ENCODE data around the gene LLPH. TPM values are rescaled to one million over a fixed set of nuclear protein-coding genes. Genes with fewer than 3 reads are reported as not detected.
A peak's percentile ranks its signal among the peaks of the same experiment; 100 is the strongest.

Gene LLPH
- total and polyA plus RNA-seq, 5 donors from 2014 or later: 31.2 to 52.4 (median 35.3) TPM

GRCh38 chr12:66119870-66120241 is 10.7 kb downstream of the LLPH start:
- Mint-ChIP-seq H3K4me3 (no peak overlapping the region), H3K4me1 (peaks cover 11 to 18% (median 14%) of the 10 kb centered on the region in 4 donors), H3K36me3 (peaks cover 36% of the 10 kb centered on the region), H3K27ac (peak overlapping the region in 2 of 3 donors; percentile 7 to 29), H3K9me3 (no peaks in the 10 kb centered on the region), H3K27me3 (no peaks in the 10 kb centered on the region)
- Histone ChIP-seq H3K9me3 (ENCODE audit: control insufficient read depth in 2 of 2, low read length in 2 of 2) (no peaks in the 10 kb centered on the region), H3K27ac (ENCODE audit: insufficient read depth, low read length, poor library complexity, severe bottlenecking) (no peak overlapping the region), H3K36me3 (ENCODE audit: control insufficient read depth, insufficient read depth, low read length) (peaks cover 35% of the 10 kb centered on the region), H3K27me3 (ENCODE audit: control insufficient read depth, insufficient read depth, low read length) (no peaks in the 10 kb centered on the region), H3K4me3 (ENCODE audit: low read depth, low read length) (no peak overlapping the region), H3K4me1 (ENCODE audit: control insufficient read depth, insufficient read depth, low read length, poor library complexity, severe bottlenecking) (peaks cover 9% of the 10 kb centered on the region)
- ATAC-seq (ENCODE audit: low read depth in 2 of 2): no peak
- peak in 2 of 3 donors; percentile 8 to 32 for DNase-seq

- no peak overlapping the region for H3K27ac ChIP-seq (ENCODE audit: insufficient read depth, low read length, poor library complexity, severe bottlenecking)
- no peak for DNase-seq
- H3K36me3 Mint-ChIP-seq: peaks cover 31% of the 10 kb centered on the region
- H3K9me3 Mint-ChIP-seq: no peaks in the 10 kb centered on the region
- H3K36me3 ChIP-seq (ENCODE audit: control insufficient read depth, insufficient read depth, low read length): peaks cover 30% of the 10 kb centered on the region
- H3K4me3 Mint-ChIP-seq: no peak overlapping the region
- peaks cover 9% of the 10 kb centered on the region for H3K4me1 ChIP-seq (ENCODE audit: control insufficient read depth, insufficient read depth, low read length, poor library complexity, severe bottlenecking)
- no peaks in the 10 kb centered on the region for H3K9me3 ChIP-seq (ENCODE audit: control insufficient read depth in 2 of 2, low read length in 2 of 2)
- H3K4me3 ChIP-seq (ENCODE audit: low read depth, low read length): no peak overlapping the region
- peak overlapping the region in 2 of 3 donors; percentile 7 to 9 for H3K27ac Mint-ChIP-seq
- no peak for ATAC-seq (ENCODE audit: low read depth in 2 of 2)
- peaks cover 9 to 15% (median 11%) of the 10 kb centered on the region in 4 donors for H3K4me1 Mint-ChIP-seq
- H3K27me3 Mint-ChIP-seq: no peaks in the 10 kb centered on the region
- H3K27me3 ChIP-seq (ENCODE audit: control insufficient read depth, insufficient read depth, low read length): no peaks in the 10 kb centered on the region
Measured at GRCh38 chr12:66119229-66119869, 11.2 kb downstream of the LLPH start.

GRCh38 chr12:66118240-66118891 is 12.2 kb downstream of the LLPH start:
- Mint-ChIP-seq H3K9me3 (no peaks in the 10 kb centered on the region), H3K4me1 (peaks cover 9 to 12% (median 11%) of the 10 kb centered on the region in 4 donors), H3K36me3 (peaks cover 22% of the 10 kb centered on the region), H3K27ac (no peak overlapping the region), H3K27me3 (no peaks in the 10 kb centered on the region), H3K4me3 (no peak overlapping the region)
- Histone ChIP-seq H3K27me3 (ENCODE audit: control insufficient read depth, insufficient read depth, low read length) (no peaks in the 10 kb centered on the region), H3K27ac (ENCODE audit: insufficient read depth, low read length, poor library complexity, severe bottlenecking) (no peak overlapping the region), H3K4me1 (ENCODE audit: control insufficient read depth, insufficient read depth, low read length, poor library complexity, severe bottlenecking) (peaks cover 9% of the 10 kb centered on the region), H3K9me3 (ENCODE audit: control insufficient read depth in 2 of 2, low read length in 2 of 2) (no peaks in the 10 kb centered on the region), H3K4me3 (ENCODE audit: low read depth, low read length) (no peak overlapping the region), H3K36me3 (ENCODE audit: control insufficient read depth, insufficient read depth, low read length) (peaks cover 20% of the 10 kb centered on the region)
- ATAC-seq (ENCODE audit: low read depth in 2 of 2): no peak
- DNase-seq: no peak

DNA sequence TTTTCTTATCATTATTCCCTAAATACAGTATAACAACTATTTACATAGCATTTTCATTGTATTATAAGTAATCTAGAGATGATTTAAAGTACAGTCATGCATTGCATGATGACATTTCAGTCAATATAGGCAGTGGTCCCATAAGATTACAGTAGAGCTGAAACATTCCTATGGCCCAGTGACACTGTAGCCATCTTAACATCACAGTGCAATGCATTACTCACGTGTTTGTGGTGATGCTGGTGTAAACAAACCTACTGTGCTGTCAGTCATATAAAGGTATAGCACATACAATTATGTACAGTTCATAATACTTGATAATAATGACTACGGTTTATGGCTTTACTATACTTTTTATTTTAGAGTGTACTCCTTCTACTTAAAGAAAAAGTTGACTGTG is 13.3 kb downstream of the LLPH start:
- peaks cover 15% of the 10 kb centered on the region for H3K36me3 Mint-ChIP-seq
- Histone ChIP-seq H3K4me1 (ENCODE audit: control insufficient read depth, insufficient read depth, low read length, poor library complexity, severe bottlenecking) (peaks cover 9% of the 10 kb centered on the region), H3K9me3 (ENCODE audit: control insufficient read depth in 2 of 2, low read length in 2 of 2) (no peaks in the 10 kb centered on the region), H3K36me3 (ENCODE audit: control insufficient read depth, insufficient read depth, low read length) (peaks cover 9% of the 10 kb centered on the region), H3K4me3 (ENCODE audit: low read depth, low read length) (no peak overlapping the region), H3K27me3 (ENCODE audit: control insufficient read depth, insufficient read depth, low read length) (no peaks in the 10 kb centered on the region), H3K27ac (ENCODE audit: insufficient read depth, low read length, poor library complexity, severe bottlenecking) (no peak overlapping the region)
- H3K27me3 Mint-ChIP-seq: no peaks in the 10 kb centered on the region
- no peaks in the 10 kb centered on the region for H3K9me3 Mint-ChIP-seq
- H3K27ac Mint-ChIP-seq: no peak overlapping the region
- no peak for ATAC-seq (ENCODE audit: low read depth in 2 of 2)
- peaks cover 7 to 12% (median 10%) of the 10 kb centered on the region in 4 donors for H3K4me1 Mint-ChIP-seq
- no peak overlapping the region for H3K4me3 Mint-ChIP-seq
- DNase-seq: no peak

DNA sequence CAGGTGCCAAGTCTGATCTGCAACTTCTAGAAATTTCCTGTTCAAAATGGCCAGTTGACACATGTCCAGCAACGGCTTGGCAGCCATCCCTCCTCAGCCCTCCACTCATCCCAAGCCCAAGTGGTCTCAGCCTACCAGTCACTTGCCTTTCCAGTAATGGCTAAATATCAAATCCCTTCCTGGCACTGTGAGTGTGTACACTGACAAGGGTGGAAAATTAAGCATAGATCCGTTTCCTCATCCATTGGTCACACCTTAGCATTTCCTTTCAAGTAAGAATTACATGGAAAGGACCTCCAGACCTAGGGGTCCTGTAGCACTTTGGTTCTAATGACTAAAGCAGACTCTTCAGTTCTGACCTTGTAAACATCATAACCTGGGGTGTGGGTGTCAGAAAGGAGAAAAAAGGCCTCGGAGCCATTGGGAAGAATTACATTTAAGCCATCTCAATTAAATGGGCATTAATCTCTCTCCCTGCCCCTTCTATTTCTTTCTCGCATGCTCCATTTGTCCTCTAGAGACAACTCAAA is 15.4 kb downstream of the LLPH start:
- no peak overlapping the region for H3K27ac Mint-ChIP-seq

GRCh38 chr12:66113471-66113870 is 17.1 kb downstream of the LLPH start:
- no peak overlapping the region for H3K4me3 Mint-ChIP-seq
- H3K27ac ChIP-seq (ENCODE audit: insufficient read depth, low read length, poor library complexity, severe bottlenecking): no peak overlapping the region
- no peak overlapping the region for H3K27ac Mint-ChIP-seq

More for the DNA sequence above, 15.4 kb downstream of the LLPH start:
- H3K4me1 ChIP-seq (ENCODE audit: control insufficient read depth, insufficient read depth, low read length, poor library complexity, severe bottlenecking): peaks cover 8% of the 10 kb centered on the region
- Mint-ChIP-seq H3K36me3 (peaks cover 10% of the 10 kb centered on the region), H3K27me3 (no peaks in the 10 kb centered on the region), H3K4me3 (no peak overlapping the region), H3K4me1 (peaks cover 5 to 10% (median 8%) of the 10 kb centered on the region in 4 donors), H3K9me3 (no peaks in the 10 kb centered on the region)
- no peak for DNase-seq
- no peaks in the 10 kb centered on the region for H3K9me3 ChIP-seq (ENCODE audit: control insufficient read depth in 2 of 2, low read length in 2 of 2)
- H3K27me3 ChIP-seq (ENCODE audit: control insufficient read depth, insufficient read depth, low read length): no peaks in the 10 kb centered on the region
- H3K36me3 ChIP-seq (ENCODE audit: control insufficient read depth, insufficient read depth, low read length): no peaks in the 10 kb centered on the region
- no peak overlapping the region for H3K27ac ChIP-seq (ENCODE audit: insufficient read depth, low read length, poor library complexity, severe bottlenecking)
- ATAC-seq (ENCODE audit: low read depth in 2 of 2): no peak
- no peak overlapping the region for H3K4me3 ChIP-seq (ENCODE audit: low read depth, low read length)

GRCh38 chr12:66111605-66112004 is 18.9 kb downstream of the LLPH start:
- H3K9me3 Mint-ChIP-seq: peaks cover 0 to 2% (median 0%) of the 10 kb centered on the region in 7 donors
- H3K27ac ChIP-seq (ENCODE audit: insufficient read depth, low read length, poor library complexity, severe bottlenecking): no peak overlapping the region
- ATAC-seq (ENCODE audit: low read depth in 2 of 2) (no peak), DNase-seq (no peak)
- no peak overlapping the region for H3K4me3 Mint-ChIP-seq
- H3K9me3 ChIP-seq (ENCODE audit: control insufficient read depth in 2 of 2, low read length in 2 of 2): no peaks in the 10 kb centered on the region
- H3K36me3 Mint-ChIP-seq: no peaks in the 10 kb centered on the region
- no peak overlapping the region for H3K27ac Mint-ChIP-seq
- H3K36me3 ChIP-seq (ENCODE audit: control insufficient read depth, insufficient read depth, low read length): no peaks in the 10 kb centered on the region
- no peaks in the 10 kb centered on the region for H3K27me3 ChIP-seq (ENCODE audit: control insufficient read depth, insufficient read depth, low read length)
- H3K4me1 ChIP-seq (ENCODE audit: control insufficient read depth, insufficient read depth, low read length, poor library complexity, severe bottlenecking): peaks cover 3% of the 10 kb centered on the region
- H3K4me3 ChIP-seq (ENCODE audit: low read depth, low read length): no peak overlapping the region
- peaks cover 8% of the 10 kb centered on the region for H3K27me3 Mint-ChIP-seq
- H3K4me1 Mint-ChIP-seq: peaks cover 0 to 7% (median 4%) of the 10 kb centered on the region in 4 donors

More at GRCh38 chr12:66113471-66113870, 17.1 kb downstream of the LLPH start:
- no peaks in the 10 kb centered on the region for H3K9me3 ChIP-seq (ENCODE audit: control insufficient read depth in 2 of 2, low read length in 2 of 2)
- no peak for DNase-seq
- no peaks in the 10 kb centered on the region for H3K9me3 Mint-ChIP-seq
- H3K4me3 ChIP-seq (ENCODE audit: low read depth, low read length): no peak overlapping the region
- H3K36me3 ChIP-seq (ENCODE audit: control insufficient read depth, insufficient read depth, low read length): no peaks in the 10 kb centered on the region
- no peaks in the 10 kb centered on the region for H3K27me3 ChIP-seq (ENCODE audit: control insufficient read depth, insufficient read depth, low read length)
- no peaks in the 10 kb centered on the region for H3K4me1 Mint-ChIP-seq
- no peaks in the 10 kb centered on the region for H3K27me3 Mint-ChIP-seq
- H3K4me1 ChIP-seq (ENCODE audit: control insufficient read depth, insufficient read depth, low read length, poor library complexity, severe bottlenecking): no peaks in the 10 kb centered on the region
- no peak for ATAC-seq (ENCODE audit: low read depth in 2 of 2)
- no peaks in the 10 kb centered on the region for H3K36me3 Mint-ChIP-seq
